H1 (cell line): ENCODE results near the gene SLX4IP.
A peak's percentile ranks its signal among the peaks of the same experiment; 100 is the strongest.

Experiments used
- EP300 ChIP-seq, 2 experiments: IDR thresholded peaks; 1 replicate in 1 of 2; 2 replicates in 1 of 2; pipeline ENCODE4 v1.6.1; 2011 to 2012; ENCODE audit warnings: low read depth in 2 of 2, low read length in 2 of 2, mild to moderate bottlenecking in 2 of 2, borderline replicate concordance in 1 of 2, inconsistent platforms in 1 of 2, moderate library complexity in 1 of 2
- EZH2 ChIP-seq: fragments of 200-600 bp; sonication (generic); IDR thresholded peaks from 2 replicates; pipeline ENCODE4 v1.7.1; 2012; ENCODE audit warnings: low read depth, mild to moderate bottlenecking, moderate library complexity, low read length, inconsistent platforms; ENCODE audit not compliant: severe bottlenecking
- JUND ChIP-seq: IDR thresholded peaks from 2 replicates; pipeline ENCODE4 v1.6.1; 2011; ENCODE audit warnings: mild to moderate bottlenecking, improper control_type of control experiment, low read length
- MAFK ChIP-seq: IDR thresholded peaks from 2 replicates; pipeline ENCODE4 v1.6.1; 2012; ENCODE audit warnings: low read depth, mild to moderate bottlenecking, improper control_type of control experiment, low read length
- POLR2A ChIP-seq, 2 experiments: IDR thresholded peaks; 1 replicate in 1 of 2; 2 replicates in 1 of 2; pipeline ENCODE4 v1.6.1; 2011; ENCODE audit warnings: low read depth in 2 of 2, low read length in 2 of 2, mild to moderate bottlenecking in 2 of 2; ENCODE audit errors: control extremely low read depth in 1 of 2
- SP2 ChIP-seq: IDR thresholded peaks from 2 replicates; pipeline ENCODE4 v1.6.1; 2012; ENCODE audit warnings: mild to moderate bottlenecking, low read length, inconsistent platforms
- SP4 ChIP-seq: IDR thresholded peaks from 2 replicates; pipeline ENCODE4 v1.6.1; 2012; ENCODE audit warnings: low read length, inconsistent platforms
- TAF1 ChIP-seq: IDR thresholded peaks from 2 replicates; pipeline ENCODE4 v1.6.1; 2011; ENCODE audit warnings: mild to moderate bottlenecking, low read depth, low read length
- TEAD4 ChIP-seq: IDR thresholded peaks from 2 replicates; pipeline ENCODE4 v1.6.1; 2012; ENCODE audit warnings: low read depth, low read length, inconsistent platforms, mixed read lengths
- TF ChIP-seq, protein P1 (sequence below), 3 experiments: IDR thresholded peaks; 1 replicate in 2 of 3; 2 replicates in 1 of 3; pipeline versions ENCODE4 v1.5.1 to v1.6.1; 2011; ENCODE audit warnings: low read length in 3 of 3, mild to moderate bottlenecking in 3 of 3, inconsistent platforms in 2 of 3, low read depth in 1 of 3, moderate library complexity in 1 of 3; ENCODE audit not compliant: insufficient read depth in 1 of 3; ENCODE audit errors: control extremely low read depth in 1 of 3
- TF ChIP-seq, protein P2 (sequence below): IDR thresholded peaks from 2 replicates; pipeline ENCODE4 v1.6.1; 2011; ENCODE audit warnings: low read length, improper control_type of control experiment
- TF ChIP-seq, protein P3 (sequence below): IDR thresholded peaks from 2 replicates; pipeline ENCODE4 v1.6.1; 2012; ENCODE audit warnings: inconsistent platforms

DNA sequence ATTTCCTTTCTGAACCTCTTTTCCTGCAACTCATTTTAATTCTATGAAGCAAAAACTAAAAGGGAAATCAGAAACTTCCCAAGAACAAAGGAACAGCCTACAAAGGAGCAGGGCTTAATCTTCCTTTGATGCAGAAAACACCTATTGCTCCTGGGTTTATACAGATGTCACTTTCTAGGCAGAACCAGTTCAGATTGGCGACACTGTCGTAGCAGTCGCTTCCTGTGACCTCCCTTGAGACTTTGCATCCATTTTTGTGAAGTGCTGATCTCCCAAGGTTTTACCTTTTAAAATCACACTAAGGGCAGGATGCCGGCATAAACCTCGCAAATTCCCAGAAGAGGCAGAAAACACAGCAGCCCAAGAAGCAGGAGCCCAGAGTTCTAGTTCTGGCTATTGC lies 198.6 kb downstream of the SLX4IP start:
- no peak for TF ChIP-seq POLR2A (IDR thresholded peaks at IDR 0.05; ENCODE audit: control extremely low read depth in 1 of 2, low read depth in 2 of 2, low read length in 2 of 2)
- TF ChIP-seq, protein P1, sequence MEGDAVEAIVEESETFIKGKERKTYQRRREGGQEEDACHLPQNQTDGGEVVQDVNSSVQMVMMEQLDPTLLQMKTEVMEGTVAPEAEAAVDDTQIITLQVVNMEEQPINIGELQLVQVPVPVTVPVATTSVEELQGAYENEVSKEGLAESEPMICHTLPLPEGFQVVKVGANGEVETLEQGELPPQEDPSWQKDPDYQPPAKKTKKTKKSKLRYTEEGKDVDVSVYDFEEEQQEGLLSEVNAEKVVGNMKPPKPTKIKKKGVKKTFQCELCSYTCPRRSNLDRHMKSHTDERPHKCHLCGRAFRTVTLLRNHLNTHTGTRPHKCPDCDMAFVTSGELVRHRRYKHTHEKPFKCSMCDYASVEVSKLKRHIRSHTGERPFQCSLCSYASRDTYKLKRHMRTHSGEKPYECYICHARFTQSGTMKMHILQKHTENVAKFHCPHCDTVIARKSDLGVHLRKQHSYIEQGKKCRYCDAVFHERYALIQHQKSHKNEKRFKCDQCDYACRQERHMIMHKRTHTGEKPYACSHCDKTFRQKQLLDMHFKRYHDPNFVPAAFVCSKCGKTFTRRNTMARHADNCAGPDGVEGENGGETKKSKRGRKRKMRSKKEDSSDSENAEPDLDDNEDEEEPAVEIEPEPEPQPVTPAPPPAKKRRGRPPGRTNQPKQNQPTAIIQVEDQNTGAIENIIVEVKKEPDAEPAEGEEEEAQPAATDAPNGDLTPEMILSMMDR (IDR thresholded peaks at IDR 0.05; ENCODE audit: control extremely low read depth in 1 of 3, insufficient read depth in 1 of 3, low read depth in 1 of 3, low read length in 3 of 3) = 0 out of 4 replicates have a peak, but pooled peaks of 1 of the 3 experiments have one; percentile 2
- TF ChIP-seq TAF1 = no peak
- TF ChIP-seq EP300 (IDR thresholded peaks at IDR 0.05; ENCODE audit: borderline replicate concordance in 1 of 2, low read depth in 2 of 2, low read length in 2 of 2) = no peak
- TF ChIP-seq, protein P2, sequence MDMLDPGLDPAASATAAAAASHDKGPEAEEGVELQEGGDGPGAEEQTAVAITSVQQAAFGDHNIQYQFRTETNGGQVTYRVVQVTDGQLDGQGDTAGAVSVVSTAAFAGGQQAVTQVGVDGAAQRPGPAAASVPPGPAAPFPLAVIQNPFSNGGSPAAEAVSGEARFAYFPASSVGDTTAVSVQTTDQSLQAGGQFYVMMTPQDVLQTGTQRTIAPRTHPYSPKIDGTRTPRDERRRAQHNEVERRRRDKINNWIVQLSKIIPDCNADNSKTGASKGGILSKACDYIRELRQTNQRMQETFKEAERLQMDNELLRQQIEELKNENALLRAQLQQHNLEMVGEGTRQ = no peak
- no peak for TF ChIP-seq JUND
- no peak for TF ChIP-seq TEAD4
- no peak for TF ChIP-seq MAFK
- TF ChIP-seq SP2 = no peak
- TF ChIP-seq, protein P3, sequence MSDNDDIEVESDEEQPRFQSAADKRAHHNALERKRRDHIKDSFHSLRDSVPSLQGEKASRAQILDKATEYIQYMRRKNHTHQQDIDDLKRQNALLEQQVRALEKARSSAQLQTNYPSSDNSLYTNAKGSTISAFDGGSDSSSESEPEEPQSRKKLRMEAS = no peak
- TF ChIP-seq EZH2 = no peak
- TF ChIP-seq SP4 = no peak
